IMR-90 (cell line): ENCODE measurements around the gene PLA2G2A. TPM values are rescaled to one million over a fixed set of nuclear protein-coding genes. Genes with fewer than 3 reads are reported as not detected.

Experiments used
- ATAC-seq: fragments of 200-7000 bp; cut with Tn5 transposase; 2 replicates; pipeline ENCODE4 v1.9.1; 2020; ENCODE audit warnings: low read depth, mild to moderate bottlenecking, moderate library complexity
- BruUV-seq: library from RNA; stranded (reverse); fragments of 400-500 nt; replicated peaks from 2 replicates; lab custom pipeline; 2021; lab: Mats Ljungman, UMichigan
- CTCF ChIA-PET: fragments of 300-600 bp; formaldehyde crosslinking; extraction: SDS; loops from one replicate; lab custom pipeline; 2021; ENCODE audit warnings: antibody characterized with exemption; lab: Yijun Ruan, JAX
- POLR2A ChIA-PET: fragments of 300-600 bp; sonication (Branson Sonifier 250); formaldehyde crosslinking; loops from one replicate; lab custom pipeline; 2022; ENCODE audit warnings: antibody characterized with exemption; ENCODE audit not compliant: unreplicated experiment; lab: Charles Lee
- DNase-seq: peaks from one replicate; pipeline ENCODE4 v3.0.0; 2013
- H2AFZ ChIP-seq: replicated peaks from 2 replicates; pipeline ENCODE3; 2013; ENCODE audit warnings: low read length, mild to moderate bottlenecking; ENCODE audit not compliant: poor library complexity
- H2AK5ac ChIP-seq: 2 replicates; pipeline ENCODE4 v1.6.1; 2013; ENCODE audit warnings: low read depth, low read length, inconsistent platforms
- H2AK9ac ChIP-seq: replicated peaks from 2 replicates; pipeline ENCODE3; 2013; ENCODE audit warnings: mild to moderate bottlenecking, low read depth, low read length, moderate library complexity; ENCODE audit not compliant: poor library complexity
- H2BK120ac ChIP-seq: 2 replicates; pipeline ENCODE4 v1.6.1; 2013; ENCODE audit warnings: low read depth, low read length, inconsistent platforms
- H2BK15ac ChIP-seq: 3 replicates; pipeline ENCODE4 v1.6.1; 2013; ENCODE audit warnings: low read depth, low read length, inconsistent platforms
- H2BK20ac ChIP-seq: 2 replicates; pipeline ENCODE4 v1.6.1; 2013; ENCODE audit warnings: low read depth, mild to moderate bottlenecking, inconsistent platforms, low read length, moderate library complexity
- H2BK5ac ChIP-seq: 2 replicates; pipeline ENCODE4 v1.6.1; 2013; ENCODE audit warnings: mild to moderate bottlenecking, low read depth, low read length, inconsistent platforms; ENCODE audit not compliant: poor library complexity, severe bottlenecking
- H3K14ac ChIP-seq: replicated peaks from 2 replicates; pipeline ENCODE4 v1.6.1; 2013; ENCODE audit warnings: low read depth, low read length, inconsistent platforms
- H3K18ac ChIP-seq: 2 replicates; pipeline ENCODE4 v1.6.1; 2013; ENCODE audit warnings: low read depth, low read length, control low read depth
- H3K23ac ChIP-seq: 2 replicates; pipeline ENCODE4 v1.6.1; 2013; ENCODE audit warnings: low read depth, low read length, inconsistent platforms
- H3K27ac ChIP-seq: 2 replicates; pipeline ENCODE4 v1.5.1; 2013; ENCODE audit warnings: mild to moderate bottlenecking, control low read depth, low read length; ENCODE audit not compliant: insufficient read depth
- H3K27me3 ChIP-seq: 2 replicates; pipeline ENCODE4 v1.6.1; 2013; ENCODE audit warnings: low read length; ENCODE audit not compliant: control insufficient read depth, insufficient read depth
- H3K36me3 ChIP-seq: 2 replicates; pipeline ENCODE4 v1.6.1; 2013; ENCODE audit warnings: low read length, mixed read lengths; ENCODE audit not compliant: control insufficient read depth, insufficient read depth
- H3K4ac ChIP-seq: 2 replicates; pipeline ENCODE4 v1.6.1; 2013; ENCODE audit warnings: low read depth, low read length, inconsistent platforms
- H3K4me1 ChIP-seq: 2 replicates; pipeline ENCODE4 v1.6.1; 2013; ENCODE audit warnings: low read length, mixed read lengths; ENCODE audit not compliant: control insufficient read depth, insufficient read depth
- H3K4me2 ChIP-seq: 2 replicates; pipeline ENCODE4 v1.6.1; 2013; ENCODE audit warnings: low read depth, mild to moderate bottlenecking, control low read depth, low read length, moderate library complexity
- H3K4me3 ChIP-seq: 2 replicates; pipeline ENCODE4 v1.5.1; 2013; ENCODE audit warnings: low read depth, mild to moderate bottlenecking, control low read depth, low read length, moderate library complexity; ENCODE audit not compliant: insufficient read depth
- H3K56ac ChIP-seq: 2 replicates; pipeline ENCODE4 v1.6.1; 2013; ENCODE audit warnings: low read length, inconsistent platforms; ENCODE audit not compliant: insufficient read depth; ENCODE audit errors: extremely low read depth
- H3K79me1 ChIP-seq, 2 experiments: 2 replicates each; pipeline ENCODE4 v1.6.1; 2013; ENCODE audit warnings: low read length in 2 of 2, inconsistent platforms in 1 of 2, low read depth in 1 of 2
- H3K9ac ChIP-seq: 2 replicates; pipeline ENCODE4 v1.6.1; 2013; ENCODE audit warnings: low read depth, low read length, control low read depth
- H3K9me1 ChIP-seq: 2 replicates; pipeline ENCODE4 v1.6.1; 2013; ENCODE audit warnings: low read length, inconsistent platforms; ENCODE audit not compliant: insufficient read depth
- H3K9me3 ChIP-seq: 2 replicates; pipeline ENCODE4 v1.6.1; 2013; ENCODE audit warnings: low read length; ENCODE audit not compliant: control insufficient read depth, insufficient read depth
- H4K20me1 ChIP-seq: 2 replicates; pipeline ENCODE4 v1.6.1; 2013; ENCODE audit warnings: low read length, inconsistent platforms; ENCODE audit not compliant: insufficient read depth
- H4K5ac ChIP-seq: 2 replicates; pipeline ENCODE4 v1.6.1; 2013; ENCODE audit warnings: mild to moderate bottlenecking, low read depth, low read length, control low read depth
- H4K8ac ChIP-seq, 2 experiments: 2 replicates each; pipeline ENCODE4 v1.6.1; 2013; ENCODE audit warnings: low read depth in 2 of 2, low read length in 2 of 2, control low read depth in 1 of 2, inconsistent platforms in 1 of 2
- H4K91ac ChIP-seq: 2 replicates; pipeline ENCODE4 v1.6.1; 2013; ENCODE audit warnings: low read depth, low read length, inconsistent platforms; ENCODE audit not compliant: insufficient read depth
- BHLHE40 ChIP-seq: fragments of 150-350 bp; IDR thresholded peaks from 2 replicates; pipeline ENCODE4 v1.6.1; 2016; ENCODE audit warnings: mild to moderate bottlenecking, low read depth, low read length
- CEBPB ChIP-seq: IDR thresholded peaks from 2 replicates; pipeline ENCODE4 v1.6.1; 2012; ENCODE audit warnings: low read depth, low read length, improper control_type of control experiment
- CHD1 ChIP-seq: IDR thresholded peaks from 2 replicates; pipeline ENCODE4 v1.6.1; 2012; ENCODE audit warnings: low read depth, low read length, improper control_type of control experiment
- MAFK ChIP-seq: IDR thresholded peaks from 2 replicates; pipeline ENCODE4 v1.6.1; 2012; ENCODE audit warnings: low read depth, low read length, improper control_type of control experiment
- MAZ ChIP-seq: IDR thresholded peaks from 2 replicates; pipeline ENCODE4 v1.6.1; 2012; ENCODE audit warnings: low read depth, mild to moderate bottlenecking, low read length, improper control_type of control experiment, moderate library complexity, borderline replicate concordance
- MXI1 ChIP-seq: IDR thresholded peaks from 2 replicates; pipeline ENCODE4 v1.6.1; 2012; ENCODE audit warnings: low read depth, mild to moderate bottlenecking, low read length, moderate library complexity, borderline replicate concordance
- NFE2L2 ChIP-seq: fragments of 150-350 bp; IDR thresholded peaks from 2 replicates; pipeline ENCODE4 v1.6.1; 2016; ENCODE audit warnings: low read depth, mild to moderate bottlenecking, low read length
- POLR2A ChIP-seq: IDR thresholded peaks from 2 replicates; pipeline ENCODE4 v1.6.1; 2012; ENCODE audit warnings: mild to moderate bottlenecking, low read depth, low read length
- RAD21 ChIP-seq: IDR thresholded peaks from 2 replicates; pipeline ENCODE4 v1.6.1; 2012; ENCODE audit warnings: low read length, improper control_type of control experiment
- RCOR1 ChIP-seq: IDR thresholded peaks from 2 replicates; pipeline ENCODE4 v1.6.1; 2012; ENCODE audit warnings: mild to moderate bottlenecking, low read length, improper control_type of control experiment; ENCODE audit not compliant: insufficient replicate concordance
- RFX5 ChIP-seq: IDR thresholded peaks from 2 replicates; pipeline ENCODE4 v1.8.0; 2012; ENCODE audit warnings: low read depth, mild to moderate bottlenecking, low read length, moderate library complexity
- SMC3 ChIP-seq: fragments of 150-350 bp; IDR thresholded peaks from 2 replicates; pipeline ENCODE4 v1.6.1; 2016; ENCODE audit warnings: low read depth, mild to moderate bottlenecking, antibody characterized with exemption, low read length, moderate library complexity
- WGBS, 2 experiments: methylation state at CpG; one replicate each; pipeline versions ENCODE4 v1.1.5 to v1.1.7; 2013; ENCODE audit warnings: missing lambda C conversion rate in 2 of 2; ENCODE audit not compliant: insufficient read length in 1 of 2; ENCODE audit errors: extremely low coverage in 2 of 2; 5-methylcytosine and 5-hydroxymethylcytosine counted together
- dilution Hi-C: fragments of 300-500 bp; cut with HindIII; formaldehyde crosslinking; loops from one replicate; pipeline ENCODE4 v1.14.3; 2018; ENCODE audit warnings: low sequenced_read_pairs; ENCODE audit not compliant: unreplicated experiment
- in situ Hi-C: fragments of 300-500 bp; cut with MboI; formaldehyde crosslinking; loops from 3 replicates; pipeline ENCODE4 v1.14.3; 2019; ENCODE audit warnings: low sequenced_read_pairs, inconsistent platforms, mixed read lengths
- intact Hi-C: fragments of 100-400 bp; cut with micrococcal nuclease; formaldehyde crosslinking; loops from 2 replicates; pipeline ENCODE4 v1.10.0; 2022
- polyA plus RNA-seq, 3 experiments: library from polyadenylated mRNA; depleted of rRNA; stranded (reverse); fragments of >200 nt; gene quantifications; 2 replicates each; pipeline ENCODE4 v1.2.3, GENCODE V29; 2012; ENCODE audit warnings: low replicate concordance in 1 of 3
- total RNA-seq: library from RNA; depleted of rRNA; stranded (reverse); fragments of >200 nt; gene quantifications from 2 replicates; pipeline ENCODE4 v1.2.3, GENCODE V29; 2012
- TF ChIP-seq, protein P1 (sequence below): fragments of 150-350 bp; IDR thresholded peaks from 2 replicates; pipeline ENCODE4 v1.6.1; 2016; ENCODE audit warnings: low read depth, mild to moderate bottlenecking, low read length, moderate library complexity, borderline replicate concordance
- TF ChIP-seq, protein P2 (sequence below): fragments of 150-350 bp; IDR thresholded peaks from 2 replicates; pipeline ENCODE4 v1.6.1; 2017; ENCODE audit warnings: mild to moderate bottlenecking, antibody characterized with exemption, low read length, low read depth
- TF ChIP-seq, protein P3 (sequence below): conservative IDR thresholded peaks from 2 replicates; pipeline ENCODE4 v1.5.1; 2012; ENCODE audit warnings: mild to moderate bottlenecking, low read depth, low read length, improper control_type of control experiment

PLA2G2A gene
- total and polyA plus RNA-seq, 2 of the 4 experiments (the other 2 are of a cell fraction), result not detected

DNA sequence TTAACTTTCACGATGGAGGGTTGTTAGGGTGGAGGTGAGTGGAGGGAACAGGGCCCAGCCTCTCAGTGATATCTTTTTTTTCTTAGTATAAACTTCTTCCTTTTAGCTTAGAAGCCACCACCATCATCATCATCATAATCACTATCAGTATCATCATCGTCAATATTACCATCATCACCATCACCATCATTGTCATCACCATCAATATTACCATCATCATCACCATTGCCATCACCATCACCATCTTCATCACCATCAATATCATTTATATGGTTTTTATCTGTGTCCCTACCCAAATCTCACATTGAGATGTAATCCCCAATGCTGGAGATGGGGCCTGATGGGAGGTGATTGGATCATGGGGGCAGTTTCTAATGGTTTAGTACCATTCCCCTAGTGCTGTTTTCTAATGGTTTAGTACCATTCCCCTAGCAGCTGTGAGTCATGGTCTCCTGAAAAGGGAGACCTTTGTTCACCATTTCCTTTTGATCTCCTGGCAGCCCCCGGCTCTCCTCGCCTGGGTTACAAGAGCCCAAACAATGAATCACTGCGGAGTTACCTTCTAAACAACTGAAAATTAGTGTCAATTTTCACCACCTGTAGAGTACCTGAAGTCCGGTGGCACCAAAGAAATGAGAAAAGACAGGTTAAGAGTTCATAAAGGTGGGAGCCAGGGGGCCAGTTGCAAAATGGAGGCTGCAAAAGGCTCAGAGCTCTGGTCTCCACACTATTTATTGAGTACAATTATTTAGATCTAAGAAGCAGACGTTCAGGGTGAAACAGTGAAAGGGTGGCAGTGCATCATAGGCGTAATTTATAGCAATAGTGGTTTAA, 52.9 kb downstream of the PLA2G2A start:
- in situ Hi-C loops, result no loop called here
- TF ChIP-seq, protein P1, sequence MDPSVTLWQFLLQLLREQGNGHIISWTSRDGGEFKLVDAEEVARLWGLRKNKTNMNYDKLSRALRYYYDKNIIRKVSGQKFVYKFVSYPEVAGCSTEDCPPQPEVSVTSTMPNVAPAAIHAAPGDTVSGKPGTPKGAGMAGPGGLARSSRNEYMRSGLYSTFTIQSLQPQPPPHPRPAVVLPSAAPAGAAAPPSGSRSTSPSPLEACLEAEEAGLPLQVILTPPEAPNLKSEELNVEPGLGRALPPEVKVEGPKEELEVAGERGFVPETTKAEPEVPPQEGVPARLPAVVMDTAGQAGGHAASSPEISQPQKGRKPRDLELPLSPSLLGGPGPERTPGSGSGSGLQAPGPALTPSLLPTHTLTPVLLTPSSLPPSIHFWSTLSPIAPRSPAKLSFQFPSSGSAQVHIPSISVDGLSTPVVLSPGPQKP, result no peak
- TF ChIP-seq MAFK (no peak), MAZ (no peak), RFX5 (no peak), POLR2A (no peak), MXI1 (no peak), BHLHE40 (no peak), RAD21 (no peak), CHD1 (no peak), RCOR1 (no peak), CEBPB (no peak), SMC3 (no peak), NFE2L2 (no peak)
- TF ChIP-seq, protein P2, sequence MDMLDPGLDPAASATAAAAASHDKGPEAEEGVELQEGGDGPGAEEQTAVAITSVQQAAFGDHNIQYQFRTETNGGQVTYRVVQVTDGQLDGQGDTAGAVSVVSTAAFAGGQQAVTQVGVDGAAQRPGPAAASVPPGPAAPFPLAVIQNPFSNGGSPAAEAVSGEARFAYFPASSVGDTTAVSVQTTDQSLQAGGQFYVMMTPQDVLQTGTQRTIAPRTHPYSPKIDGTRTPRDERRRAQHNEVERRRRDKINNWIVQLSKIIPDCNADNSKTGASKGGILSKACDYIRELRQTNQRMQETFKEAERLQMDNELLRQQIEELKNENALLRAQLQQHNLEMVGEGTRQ, result no peak
- TF ChIP-seq, protein P3, sequence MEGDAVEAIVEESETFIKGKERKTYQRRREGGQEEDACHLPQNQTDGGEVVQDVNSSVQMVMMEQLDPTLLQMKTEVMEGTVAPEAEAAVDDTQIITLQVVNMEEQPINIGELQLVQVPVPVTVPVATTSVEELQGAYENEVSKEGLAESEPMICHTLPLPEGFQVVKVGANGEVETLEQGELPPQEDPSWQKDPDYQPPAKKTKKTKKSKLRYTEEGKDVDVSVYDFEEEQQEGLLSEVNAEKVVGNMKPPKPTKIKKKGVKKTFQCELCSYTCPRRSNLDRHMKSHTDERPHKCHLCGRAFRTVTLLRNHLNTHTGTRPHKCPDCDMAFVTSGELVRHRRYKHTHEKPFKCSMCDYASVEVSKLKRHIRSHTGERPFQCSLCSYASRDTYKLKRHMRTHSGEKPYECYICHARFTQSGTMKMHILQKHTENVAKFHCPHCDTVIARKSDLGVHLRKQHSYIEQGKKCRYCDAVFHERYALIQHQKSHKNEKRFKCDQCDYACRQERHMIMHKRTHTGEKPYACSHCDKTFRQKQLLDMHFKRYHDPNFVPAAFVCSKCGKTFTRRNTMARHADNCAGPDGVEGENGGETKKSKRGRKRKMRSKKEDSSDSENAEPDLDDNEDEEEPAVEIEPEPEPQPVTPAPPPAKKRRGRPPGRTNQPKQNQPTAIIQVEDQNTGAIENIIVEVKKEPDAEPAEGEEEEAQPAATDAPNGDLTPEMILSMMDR, result no peak

More for the DNA sequence above, 52.9 kb downstream of the PLA2G2A start:
- no peak overlapping the region for H4K91ac ChIP-seq
- no peak overlapping the region for H4K8ac ChIP-seq
- no peak overlapping the region for H2BK20ac ChIP-seq
- H3K23ac ChIP-seq, result no peak overlapping the region
- no peak overlapping the region for H3K27ac ChIP-seq
- BruUV-seq, result no TSS peak
- no peaks in the 10 kb centered on the region for H3K36me3 ChIP-seq
- H2BK15ac ChIP-seq, result no peak overlapping the region
- H2AK9ac ChIP-seq, result no peak overlapping the region
- no peak overlapping the region for H3K4me3 ChIP-seq
- H2AFZ ChIP-seq, result no peak overlapping the region
- no peak overlapping the region for H3K56ac ChIP-seq
- no peaks in the 10 kb centered on the region for H3K9me1 ChIP-seq
- CTCF ChIA-PET, result interaction anchor here (0.7 kb wide), 1 partner anchor 217 kb away, joined by 3 read pairs; no protein-coding TSS in a partner anchor
- H2BK120ac ChIP-seq, result no peak overlapping the region
- no peaks in the 10 kb centered on the region for H3K4me1 ChIP-seq
- no peak overlapping the region for H3K9ac ChIP-seq
- H3K4me2 ChIP-seq, result no peak overlapping the region
- 100% methylated on average over 1 of the region's 8 CpGs; no CpG with 5 or more reads in 1 of the 2 experiments for WGBS, 2 experiments
- DNase-seq, result no peak
- POLR2A ChIA-PET, result no interaction called here
- no peak overlapping the region for H2AK5ac ChIP-seq
- H2BK5ac ChIP-seq, result no peak overlapping the region
- no peak overlapping the region for H3K4ac ChIP-seq
- H3K9me3 ChIP-seq, result peaks cover 4% of the 10 kb centered on the region
- no peaks in the 10 kb centered on the region for H3K79me1 ChIP-seq
- H3K18ac ChIP-seq, result no peak overlapping the region
- dilution Hi-C loops, result no loop called here
- H4K20me1 ChIP-seq, result no peaks in the 10 kb centered on the region
- intact Hi-C loops, result no loop called here
- no peak for ATAC-seq
- no peak overlapping the region for H4K5ac ChIP-seq
- peaks cover 12% of the 10 kb centered on the region for H3K27me3 ChIP-seq
- H3K14ac ChIP-seq, result no peak overlapping the region
